ENCODE data around the gene GTPBP4.
"Not testable (repeated sequence)": the region's sequence is repeated elsewhere in the genome, so short reads cannot be mapped to it uniquely, and the experiment has no call there.

Gene GTPBP4

GRCh38 chr10:986137-986825, 2.0 kb upstream of the GTPBP4 start:
- no peak for DNase-seq (ENCODE audit: low read depth)
- H3K4me3 ChIP-seq (ENCODE audit: low read depth, low read length): no peak overlapping the region

GRCh38 chr10:986881-987619, 1.2 kb upstream of the GTPBP4 start:
- H3K4me3 ChIP-seq (ENCODE audit: low read depth, low read length): peak overlapping the region; percentile 100
- peak; percentile 31 for DNase-seq (ENCODE audit: low read depth)

GRCh38 chr10:987620-987869, 689 bp upstream of the GTPBP4 start:
- H3K4me3 ChIP-seq (ENCODE audit: low read depth, low read length): peak overlapping the region; percentile 100
- no peak for DNase-seq (ENCODE audit: low read depth)

GRCh38 chr10:988667-989545, 672 bp downstream of the GTPBP4 start:
- peak overlapping the region; percentile 100 for H3K4me3 ChIP-seq (ENCODE audit: low read depth, low read length)
- DNase-seq (ENCODE audit: low read depth): no peak

GRCh38 chr10:990808-991207, 2.6 kb downstream of the GTPBP4 start:
- no peak for DNase-seq (ENCODE audit: low read depth)
- no peak overlapping the region for H3K4me3 ChIP-seq (ENCODE audit: low read depth, low read length)

GRCh38 chr10:992467-992866, 4.2 kb downstream of the GTPBP4 start:
- DNase-seq (ENCODE audit: low read depth): no peak

GRCh38 chr10:992871-993270, 4.6 kb downstream of the GTPBP4 start:
- no peak for DNase-seq (ENCODE audit: low read depth)
- H3K4me3 ChIP-seq (ENCODE audit: low read depth, low read length): no peak overlapping the region

More at GRCh38 chr10:992467-992866, 4.2 kb downstream of the GTPBP4 start:
- H3K4me3 ChIP-seq (ENCODE audit: low read depth, low read length): no peak overlapping the region

- no peak overlapping the region for H3K4me3 ChIP-seq (ENCODE audit: low read depth, low read length)
- DNase-seq (ENCODE audit: low read depth): no peak
Observed at GRCh38 chr10:994836-995558, 6.8 kb downstream of the GTPBP4 start.

- no peak overlapping the region for H3K4me3 ChIP-seq (ENCODE audit: low read depth, low read length)
- DNase-seq (ENCODE audit: low read depth): no peak
Observed at GRCh38 chr10:995559-995926, 7.3 kb downstream of the GTPBP4 start.

- no peak overlapping the region for H3K4me3 ChIP-seq (ENCODE audit: low read depth, low read length)
- no peak for DNase-seq (ENCODE audit: low read depth)
Observed at GRCh38 chr10:996031-996430, 7.8 kb downstream of the GTPBP4 start.

GRCh38 chr10:997266-998022, 9.2 kb downstream of the GTPBP4 start:
- DNase-seq (ENCODE audit: low read depth): no peak
- H3K4me3 ChIP-seq (ENCODE audit: low read depth, low read length): no peak overlapping the region

- no peak overlapping the region for H3K4me3 ChIP-seq (ENCODE audit: low read depth, low read length)
- DNase-seq (ENCODE audit: low read depth): no peak
Observed at GRCh38 chr10:1002425-1003006, 14.3 kb downstream of the GTPBP4 start.

- no peak overlapping the region for H3K4me3 ChIP-seq (ENCODE audit: low read depth, low read length)
- no peak for DNase-seq (ENCODE audit: low read depth)
Observed at GRCh38 chr10:1003884-1004670, 15.8 kb downstream of the GTPBP4 start.

GRCh38 chr10:1006573-1006972, 18.3 kb downstream of the GTPBP4 start:
- no peak overlapping the region for H3K4me3 ChIP-seq (ENCODE audit: low read depth, low read length)
- no peak for DNase-seq (ENCODE audit: low read depth)

- no peak overlapping the region for H3K4me3 ChIP-seq (ENCODE audit: low read depth, low read length)
- no peak for DNase-seq (ENCODE audit: low read depth)
Observed at GRCh38 chr10:1007583-1007982, 19.3 kb downstream of the GTPBP4 start.

- DNase-seq (ENCODE audit: low read depth): no peak
- no peak overlapping the region for H3K4me3 ChIP-seq (ENCODE audit: low read depth, low read length)
Observed at GRCh38 chr10:1009071-1009494, 20.8 kb downstream of the GTPBP4 start.

- not testable (repeated sequence) for H3K4me3 ChIP-seq (ENCODE audit: low read depth, low read length); DNase-seq (ENCODE audit: low read depth)
Observed at GRCh38 chr10:1009947-1010346, 21.7 kb downstream of the GTPBP4 start.

- no peak overlapping the region for H3K4me3 ChIP-seq (ENCODE audit: low read depth, low read length)
- no peak for DNase-seq (ENCODE audit: low read depth)
Observed at GRCh38 chr10:1010703-1011102, 22.5 kb downstream of the GTPBP4 start.

Data from skeletal muscle cell (primary cell).